HG03378 (cell line): ENCODE results near the gene NUDT16.
"Not testable (repeated sequence)": the region's sequence is repeated elsewhere in the genome, so short reads cannot be mapped to it uniquely, and the experiment has no call there.

Experiments used
- ATAC-seq: cut with Tn5 transposase; IDR thresholded peaks from one replicate; pipeline ENCODE4 v1.9.1; 2021; ENCODE audit warnings: mild to moderate bottlenecking, moderate library complexity; ENCODE audit not compliant: unreplicated experiment

NUDT16 gene

DNA sequence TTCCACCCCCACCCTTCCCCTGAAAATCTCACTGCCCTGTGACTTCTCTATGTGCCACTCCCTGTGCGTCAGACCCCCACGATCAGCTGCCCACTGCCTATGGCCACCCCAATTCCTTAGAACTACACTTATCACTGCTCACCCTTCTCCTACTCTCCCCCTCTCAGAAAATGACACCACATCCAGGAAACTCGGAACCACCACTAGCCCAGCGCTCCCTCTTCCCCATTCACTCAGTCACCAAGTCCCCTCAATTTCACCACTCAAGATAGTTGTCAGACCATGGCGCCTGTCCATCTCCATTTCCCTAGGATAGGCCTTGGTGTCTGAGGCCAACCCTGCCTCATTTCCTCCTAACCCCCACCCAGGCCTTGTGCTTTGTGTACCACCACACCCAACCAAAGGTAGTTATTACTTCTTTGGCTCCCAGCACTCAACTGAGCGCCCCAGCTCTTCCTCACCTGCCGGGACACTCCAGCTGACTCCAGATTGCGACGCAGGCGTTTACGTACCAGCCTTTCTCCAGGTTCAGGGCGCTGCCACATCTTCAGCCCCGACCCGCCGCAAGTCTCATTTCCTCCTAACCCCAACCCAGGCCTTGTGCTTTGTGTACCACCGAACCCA lies 641 bp upstream of the NUDT16 start:
- not testable (repeated sequence) for ATAC-seq

DNA sequence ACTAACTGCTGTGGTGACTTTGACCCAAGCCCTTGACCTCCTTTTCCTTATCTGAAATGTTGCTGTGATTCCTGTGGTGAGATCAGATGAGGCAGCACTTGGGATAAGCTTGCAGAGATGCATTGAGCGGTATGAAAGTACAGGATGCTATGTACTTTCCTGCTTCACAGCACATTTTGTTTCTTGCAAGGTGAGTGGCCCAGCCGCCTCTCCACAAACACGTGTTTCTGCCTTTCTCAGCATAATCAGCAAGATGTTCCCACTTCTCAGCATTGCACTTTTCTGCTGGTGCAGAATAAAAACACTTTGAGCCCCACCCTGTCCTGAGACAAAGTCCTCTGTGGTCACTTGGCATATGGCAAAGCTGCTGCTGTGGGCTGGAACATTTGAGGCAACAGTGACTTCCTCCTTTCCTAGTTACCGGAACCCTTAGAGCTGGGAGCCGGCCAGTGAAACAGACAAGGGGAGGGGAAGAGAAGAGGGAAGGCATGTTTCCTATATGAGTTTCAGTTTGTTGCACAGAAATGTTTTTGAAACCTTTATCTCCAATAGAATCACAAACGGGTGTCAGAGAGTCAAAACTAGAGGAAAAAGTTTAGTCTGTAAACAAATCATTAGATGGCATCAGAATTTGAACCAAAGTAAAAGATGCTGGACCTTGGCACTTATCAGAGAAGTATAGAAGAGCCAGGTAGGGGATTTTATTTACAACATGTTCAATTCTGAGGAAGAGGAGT lies 5.0 kb downstream of the NUDT16 start:
- no peak for ATAC-seq

- no peak for ATAC-seq
Observed at GRCh38 chr3:131387796-131388489, 6.4 kb downstream of the NUDT16 start.

DNA sequence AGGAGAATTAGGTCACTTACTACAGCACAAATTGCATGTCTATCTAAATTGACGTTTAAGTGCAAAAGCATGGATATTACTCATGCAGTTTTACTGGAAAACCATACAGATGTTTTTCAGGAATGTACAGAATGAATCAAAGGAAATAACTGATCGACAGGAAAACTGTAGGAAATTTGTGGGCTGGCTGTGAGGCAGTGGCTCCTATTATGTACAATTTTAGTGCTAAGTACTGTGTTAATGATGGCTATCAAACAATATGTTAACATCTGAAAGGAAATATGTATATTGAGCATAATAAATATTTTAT lies 6.9 kb downstream of the NUDT16 start:
- no peak for ATAC-seq

DNA sequence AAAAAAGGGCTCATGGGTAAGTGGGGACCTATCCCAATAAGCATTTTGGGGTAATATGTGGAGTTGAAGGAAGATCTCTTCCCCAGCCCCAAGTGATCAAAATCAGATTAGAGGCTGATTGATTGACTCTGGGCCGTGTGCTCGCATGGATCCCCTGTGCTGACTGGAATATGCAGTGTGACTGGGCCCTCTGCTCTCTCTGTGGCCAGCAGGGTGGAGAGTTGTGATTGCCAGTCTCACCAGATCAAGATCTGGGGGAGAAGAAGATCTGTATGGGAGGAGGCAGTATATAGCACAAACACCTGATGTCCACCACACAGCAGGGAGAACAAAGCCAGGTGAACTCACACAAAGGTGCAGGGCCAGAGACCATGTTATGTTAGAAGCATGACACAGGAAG lies 8.8 kb downstream of the NUDT16 start:
- no peak for ATAC-seq

DNA sequence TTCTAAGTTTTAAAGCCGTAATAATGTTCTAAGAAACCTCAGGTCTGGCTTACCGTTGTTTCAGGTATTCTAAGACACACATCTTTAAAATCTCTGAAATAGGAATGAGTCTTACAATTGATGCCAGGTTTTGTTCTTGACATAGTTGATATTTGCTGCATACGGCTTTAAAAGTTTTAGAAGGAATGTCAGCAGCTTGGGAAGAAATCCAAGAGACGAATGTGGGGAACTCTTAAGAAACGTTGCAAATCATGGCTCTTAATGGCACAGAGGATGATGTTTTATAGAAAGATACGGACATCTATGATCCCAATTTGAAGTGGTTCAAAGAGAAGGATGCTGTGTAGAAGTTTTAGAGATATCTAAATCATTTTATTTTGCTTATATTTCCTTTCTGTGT lies 11.5 kb downstream of the NUDT16 start:
- ATAC-seq, result no peak

DNA sequence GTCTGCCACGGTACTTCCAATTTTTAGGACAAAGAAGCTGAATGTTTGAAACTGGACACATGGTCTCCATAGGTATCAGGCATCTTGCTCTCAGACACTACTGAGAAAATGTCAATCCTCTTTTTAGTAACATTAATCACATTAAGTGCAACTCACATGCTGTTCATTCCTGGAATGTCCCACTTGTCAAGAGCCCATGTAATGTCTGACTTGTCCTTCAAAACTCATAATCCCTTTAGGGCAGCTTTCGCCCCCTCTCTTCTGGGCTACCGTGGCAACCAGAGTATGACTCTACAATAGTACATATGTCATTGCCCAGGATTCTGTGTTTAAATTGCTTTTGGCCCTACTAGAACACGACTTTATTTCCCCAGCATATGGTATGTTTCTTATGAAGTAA lies 12.3 kb downstream of the NUDT16 start:
- ATAC-seq, result no peak

DNA sequence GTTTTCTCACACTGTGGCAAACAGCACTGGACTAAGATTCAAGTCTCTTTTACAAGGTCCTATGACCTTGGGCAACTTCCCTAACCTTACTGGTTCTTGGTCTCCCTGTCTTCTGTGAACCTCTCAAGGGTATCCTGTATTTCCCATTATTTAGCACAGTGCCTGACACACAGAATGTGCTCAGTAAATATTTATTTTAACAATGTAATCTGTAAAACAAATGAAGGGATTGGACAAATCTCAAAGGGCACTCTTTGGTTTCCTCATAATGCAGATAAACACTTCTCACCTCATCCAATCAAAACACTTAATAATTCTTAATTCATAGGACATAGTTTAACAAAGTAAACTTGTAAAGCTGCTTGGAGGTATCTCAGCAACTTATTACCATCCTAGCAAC lies 12.8 kb downstream of the NUDT16 start:
- no peak for ATAC-seq

GRCh38 chr3:131396170-131396569 lies 14.6 kb downstream of the NUDT16 start:
- no peak for ATAC-seq

- ATAC-seq, result no peak
Observed at GRCh38 chr3:131397889-131398288, 16.3 kb downstream of the NUDT16 start.

- ATAC-seq, result no peak
Observed at GRCh38 chr3:131401978-131402377, 20.4 kb downstream of the NUDT16 start.

- no peak for ATAC-seq
Observed at GRCh38 chr3:131402391-131403039, 20.9 kb downstream of the NUDT16 start.

DNA sequence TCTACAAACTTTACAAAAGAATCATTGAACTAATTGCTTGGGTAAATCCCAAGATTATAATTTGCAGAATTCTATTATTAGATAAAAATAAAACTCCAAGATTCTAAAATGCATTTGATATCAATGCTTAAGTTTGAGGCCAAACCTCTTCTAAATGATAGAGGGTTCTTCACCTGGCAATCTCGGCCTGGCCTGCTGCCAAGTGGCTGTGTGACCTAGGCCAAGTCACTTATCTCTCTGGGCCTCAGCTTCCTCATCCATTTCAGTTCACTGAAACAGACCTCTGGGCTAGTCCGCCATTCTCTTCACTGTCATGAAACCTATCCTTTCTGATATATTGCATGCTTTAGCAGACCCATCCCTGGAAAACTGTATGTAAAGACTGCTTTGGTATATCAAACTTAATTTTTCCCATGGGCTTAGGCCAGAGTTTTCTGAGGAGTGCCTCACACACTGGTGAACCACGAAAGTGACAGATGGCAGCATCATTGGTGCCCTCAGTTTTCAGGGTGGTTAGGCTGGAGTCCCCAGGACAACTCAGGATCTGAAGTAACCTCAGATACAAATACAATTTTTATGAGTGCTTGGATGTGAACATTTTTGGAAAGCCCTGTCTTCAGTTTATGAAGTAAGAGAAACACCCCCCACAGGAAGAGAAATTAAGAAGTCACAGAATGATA lies 21.8 kb downstream of the NUDT16 start:
- no peak for ATAC-seq

GRCh38 chr3:131405411-131405810 lies 23.8 kb downstream of the NUDT16 start:
- no peak for ATAC-seq

GRCh38 chr3:131406274-131406673 lies 24.7 kb downstream of the NUDT16 start:
- ATAC-seq, result no peak

DNA sequence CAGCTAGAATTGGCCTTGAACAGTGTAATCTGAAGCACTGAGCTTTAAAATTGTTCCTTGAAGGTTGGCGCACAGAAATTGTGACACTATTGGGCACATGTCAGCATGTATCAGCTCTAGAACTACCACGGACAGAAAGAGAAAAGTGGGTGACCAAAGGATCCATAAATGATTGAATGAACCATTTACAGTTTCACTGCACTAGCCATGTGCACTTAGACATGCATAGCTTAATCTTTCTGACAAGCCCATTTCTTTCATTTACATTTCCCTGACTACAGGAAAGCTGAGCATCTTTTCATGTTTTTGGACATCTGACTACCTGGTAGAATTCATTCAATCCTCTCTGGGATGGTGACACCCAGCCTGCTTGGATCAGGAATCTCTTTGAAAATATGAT lies 36.2 kb downstream of the NUDT16 start:
- no peak for ATAC-seq

DNA sequence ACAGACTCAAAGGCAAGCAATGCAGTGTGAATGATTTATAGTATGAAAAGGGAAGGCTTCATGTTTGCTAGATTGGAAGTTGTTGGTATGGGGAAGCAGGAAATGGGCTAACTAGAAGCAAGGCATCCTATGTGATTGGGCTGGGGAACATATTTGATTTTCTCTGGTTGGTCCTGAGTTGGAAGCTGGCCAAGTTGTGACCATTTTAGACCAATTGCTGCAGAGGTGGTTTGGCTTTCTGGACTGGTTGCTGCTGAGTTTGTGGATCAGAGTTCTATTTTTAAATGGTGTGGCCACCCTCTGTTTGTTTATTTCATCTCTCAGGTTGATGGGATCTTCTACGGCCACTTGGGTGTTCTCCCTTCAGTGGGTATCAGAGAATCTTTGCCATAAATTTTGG lies 39.7 kb downstream of the NUDT16 start:
- no peak for ATAC-seq

- no peak for ATAC-seq
Observed at GRCh38 chr3:131421957-131422498, 40.5 kb downstream of the NUDT16 start.

DNA sequence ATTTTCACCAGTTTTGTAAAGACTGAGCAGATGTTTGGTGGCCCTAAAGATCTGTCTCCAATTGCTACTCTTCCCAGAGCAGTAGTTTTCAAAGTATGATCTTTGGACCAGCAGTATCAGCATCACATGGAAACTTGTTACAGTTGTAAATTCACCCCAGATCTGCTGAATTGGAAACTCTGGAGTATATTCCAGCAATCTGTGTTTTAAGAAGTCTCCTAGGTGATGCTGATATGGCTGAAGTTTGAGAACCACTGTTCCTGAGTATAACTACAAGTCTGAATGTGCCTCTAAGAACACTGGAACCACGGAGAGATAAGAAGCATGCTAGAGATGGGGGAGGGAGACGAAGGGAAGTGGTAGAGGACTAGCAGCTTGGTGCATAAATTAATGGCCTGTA lies 45.7 kb downstream of the NUDT16 start:
- ATAC-seq, result no peak

- ATAC-seq, result no peak
Observed at GRCh38 chr3:131431754-131432153, 50.2 kb downstream of the NUDT16 start.

DNA sequence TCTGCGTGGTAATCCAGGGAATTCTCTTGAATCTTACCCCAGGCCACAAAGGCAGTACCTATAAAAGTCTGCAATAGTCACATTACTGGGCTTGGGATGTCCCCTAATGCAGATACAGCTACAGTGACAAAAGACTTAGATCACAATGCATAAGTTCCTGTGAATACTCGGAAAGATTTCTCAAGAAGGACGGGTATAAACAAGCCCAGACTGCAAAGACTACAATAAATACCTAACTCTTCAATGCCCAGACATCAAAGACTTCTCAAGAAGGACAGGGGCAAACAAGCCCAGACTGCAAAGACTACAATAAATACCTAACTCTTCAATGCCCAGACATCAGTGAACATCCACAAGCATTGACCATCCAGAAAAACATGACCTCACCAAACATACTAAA lies 50.9 kb downstream of the NUDT16 start:
- no peak for ATAC-seq
